HepG2 (cell line): ENCODE measurements around the gene PRRT2. TPM values are rescaled to one million over a fixed set of nuclear protein-coding genes. Genes with fewer than 3 reads are reported as not detected.

Experiments
- ATRX ChIP-seq: sonication (generic); formaldehyde crosslinking; IDR thresholded peaks from 2 replicates; pipeline ENCODE4 v1.4.0; 2020; ENCODE audit warnings: missing genetic modification reagents, borderline replicate concordance
- DNMT1 ChIP-seq: sonication (generic); formaldehyde crosslinking; IDR thresholded peaks from 2 replicates; pipeline ENCODE4 v1.5.1; 2020; ENCODE audit warnings: mild to moderate bottlenecking, missing genetic modification reagents
- FOXP1 ChIP-seq, 2 experiments: fragments of 450-650 bp in 1 of 2; IDR thresholded peaks; 2 replicates each; pipeline ENCODE4 v1.6.1; 2017 to 2018; ENCODE audit warnings: antibody characterized with exemption in 1 of 2
- GFI1 ChIP-seq: sonication (generic); formaldehyde crosslinking; IDR thresholded peaks from 2 replicates; pipeline ENCODE4 v1.5.0; 2020; ENCODE audit warnings: missing genetic modification reagents, mild to moderate bottlenecking, borderline replicate concordance
- IRF9 ChIP-seq: sonication (generic); formaldehyde crosslinking; IDR thresholded peaks from 2 replicates; pipeline ENCODE4 v1.8.0; 2022; ENCODE audit warnings: missing genetic modification reagents, mild to moderate bottlenecking, borderline replicate concordance
- MAFG ChIP-seq: sonication (generic); formaldehyde crosslinking; IDR thresholded peaks from 2 replicates; pipeline ENCODE4 v1.5.1; 2020; ENCODE audit warnings: mild to moderate bottlenecking, missing genetic modification reagents
- NFYC ChIP-seq: IDR thresholded peaks from 2 replicates; pipeline ENCODE4 v1.6.1; 2016; ENCODE audit warnings: missing genetic modification reagents, missing compliant biosample characterization
- PATZ1 ChIP-seq: sonication (generic); formaldehyde crosslinking; IDR thresholded peaks from 2 replicates; pipeline ENCODE4 v1.4.0; 2020; ENCODE audit warnings: missing genetic modification reagents
- SP1 ChIP-seq, 2 experiments: fragments of 450-650 bp in 1 of 2; sonication (generic) in 1 of 2; formaldehyde crosslinking in 1 of 2; IDR thresholded peaks; 2 replicates each; pipeline versions ENCODE4 v1.4.0 to v1.6.1; 2016 to 2020; ENCODE audit warnings: missing genetic modification reagents in 1 of 2
- SRSF4 ChIP-seq: fragments of 200-400 bp; formaldehyde crosslinking; IDR thresholded peaks from one replicate; pipeline ENCODE4 v1.6.1; 2018; ENCODE audit warnings: mild to moderate bottlenecking, low read depth, low read length, moderate library complexity; ENCODE audit not compliant: poor library complexity, severe bottlenecking
- SUZ12 ChIP-seq: fragments of 150-350 bp; IDR thresholded peaks from 2 replicates; pipeline ENCODE4 v1.6.1; 2014; ENCODE audit warnings: low read depth, low read length
- ZBTB26 ChIP-seq: IDR thresholded peaks from 2 replicates; pipeline ENCODE4 v1.6.1; 2016; ENCODE audit warnings: missing compliant biosample characterization, missing genetic modification reagents, borderline replicate concordance
- ZFAT ChIP-seq: sonication (generic); formaldehyde crosslinking; conservative IDR thresholded peaks from 2 replicates; pipeline ENCODE4 v1.8.1; 2023; ENCODE audit warnings: missing genetic modification reagents, inconsistent platforms
- ZKSCAN8 ChIP-seq: IDR thresholded peaks from 2 replicates; pipeline ENCODE4 v1.6.1; 2016; ENCODE audit warnings: borderline replicate concordance, missing genetic modification reagents, missing compliant biosample characterization
- ZNF20 ChIP-seq: sonication (generic); formaldehyde crosslinking; IDR thresholded peaks from 2 replicates; pipeline ENCODE4 v1.4.0; 2020; ENCODE audit warnings: mild to moderate bottlenecking, moderate library complexity, missing genetic modification reagents
- ZNF333 ChIP-seq: sonication (generic); formaldehyde crosslinking; IDR thresholded peaks from 2 replicates; pipeline ENCODE4 v1.4.0; 2020; ENCODE audit warnings: mild to moderate bottlenecking, missing genetic modification reagents, borderline replicate concordance
- ZNF468 ChIP-seq: sonication (generic); formaldehyde crosslinking; IDR thresholded peaks from 2 replicates; pipeline ENCODE4 v1.8.0; 2022; ENCODE audit warnings: mild to moderate bottlenecking, moderate library complexity, missing genetic modification reagents
- ZNF646 ChIP-seq: sonication (generic); formaldehyde crosslinking; IDR thresholded peaks from 2 replicates; pipeline ENCODE4 v1.9.0; 2021; ENCODE audit warnings: mild to moderate bottlenecking, missing genetic modification reagents
- ZNF660 ChIP-seq: sonication (generic); formaldehyde crosslinking; IDR thresholded peaks from 2 replicates; pipeline ENCODE4 v1.5.1; 2020; ENCODE audit warnings: mild to moderate bottlenecking, low read depth, missing genetic modification reagents, borderline replicate concordance
- ZNF713 ChIP-seq: sonication (generic); formaldehyde crosslinking; IDR thresholded peaks from 2 replicates; pipeline ENCODE4 v1.4.0; 2020; ENCODE audit warnings: mild to moderate bottlenecking, missing genetic modification reagents
- polyA plus RNA-seq, 8 experiments: library from polyadenylated mRNA; depleted of rRNA in 3 of 8; stranded (reverse) in 7 of 8; unstranded in 1 of 8; fragments of >200 nt; fragmentation: Illumina TruSeq in 4 of 8; extraction: Trizol in 4 of 8; gene quantifications; 2 replicates each; pipeline versions ENCODE4 v1.2.1 to v1.2.3, GENCODE V29; 2011 to 2016; ENCODE audit warnings: low read depth in 4 of 8, missing spikeins in 1 of 8, mixed read lengths in 1 of 8; ENCODE audit not compliant: insufficient read depth in 1 of 8
- total RNA-seq, 5 experiments: library from RNA; depleted of rRNA; stranded (reverse); fragments of >200 nt; fragmentation: Illumina TruSeq; extraction: Trizol; gene quantifications; 2 replicates each; pipeline ENCODE4 v1.2.3, GENCODE V29; 2016; ENCODE audit warnings: low read depth in 1 of 5

The PRRT2 gene
- total and polyA plus RNA-seq, 2 of the 13 experiments (the other 11 are each of a cell fraction or from before 2014, with no cell fraction given) = 0.51 to 1.1 TPM

GRCh38 chr16:29821643-29822115 lies 9.7 kb downstream of the PRRT2 start (continued):
- no peak for TF ChIP-seq ZBTB26 (CRISPR knock-in tag)
- TF ChIP-seq NFYC (CRISPR knock-in tag) = no peak
- TF ChIP-seq ZNF333 (CRISPR knock-in tag) = no peak
- TF ChIP-seq ZNF20 (CRISPR knock-in tag) = no peak
- no peak for TF ChIP-seq SP1 (IDR thresholded peaks at IDR 0.05)
- no peak for TF ChIP-seq SP1 (CRISPR knock-in tag; IDR thresholded peaks at IDR 0.05)
- no peak for TF ChIP-seq ZNF646 (CRISPR knock-in tag)
- no peak for TF ChIP-seq SRSF4
- no peak for TF ChIP-seq DNMT1 (CRISPR knock-in tag)
- TF ChIP-seq GFI1 = no peak
- no peak for TF ChIP-seq PATZ1 (CRISPR knock-in tag)
- no peak for TF ChIP-seq ZNF713
- TF ChIP-seq SUZ12 = no peak
- no peak for TF ChIP-seq IRF9 (CRISPR knock-in tag)
- no peak for TF ChIP-seq FOXP1 (IDR thresholded peaks at IDR 0.05)
- TF ChIP-seq FOXP1 (CRISPR knock-in tag; IDR thresholded peaks at IDR 0.05) = no peak
- TF ChIP-seq ZNF660 (CRISPR knock-in tag) = no peak
- TF ChIP-seq ZKSCAN8 (CRISPR knock-in tag) = no peak
- TF ChIP-seq ZNF468 (CRISPR knock-in tag) = no peak
- no peak for TF ChIP-seq ZFAT (CRISPR knock-in tag)
- TF ChIP-seq ATRX (CRISPR knock-in tag) = no peak
- TF ChIP-seq MAFG (CRISPR knock-in tag) = no peak
